Fibroblast of skin of left biceps (primary cell): ENCODE results near the gene MYPOP.
A peak's percentile ranks its signal among the peaks of the same experiment; 100 is the strongest.

Experiments
- DNase-seq, 2 experiments: peaks; one replicate each; pipeline ENCODE4 v3.0.0-alpha.2; 2013; ENCODE audit warnings: low read depth in 2 of 2

Gene MYPOP, protein sequence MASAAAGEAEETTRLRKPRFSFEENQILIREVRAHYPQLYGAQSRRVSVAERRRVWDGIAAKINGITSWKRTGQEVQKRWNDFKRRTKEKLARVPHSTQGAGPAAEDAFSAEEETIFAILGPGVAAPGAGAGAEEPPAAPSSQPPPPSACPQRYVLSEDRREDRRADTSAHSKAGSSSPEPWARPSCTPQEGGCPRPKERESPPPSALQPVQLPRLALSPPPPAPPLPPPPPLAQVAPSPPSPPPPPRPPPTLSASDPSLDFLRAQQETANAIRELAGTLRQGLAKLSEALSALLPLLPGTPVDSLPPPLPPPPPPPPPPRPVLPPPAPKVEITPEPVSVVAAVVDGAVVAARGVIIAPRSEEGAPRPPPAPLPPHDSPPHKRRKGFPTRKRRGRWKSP

DNA sequence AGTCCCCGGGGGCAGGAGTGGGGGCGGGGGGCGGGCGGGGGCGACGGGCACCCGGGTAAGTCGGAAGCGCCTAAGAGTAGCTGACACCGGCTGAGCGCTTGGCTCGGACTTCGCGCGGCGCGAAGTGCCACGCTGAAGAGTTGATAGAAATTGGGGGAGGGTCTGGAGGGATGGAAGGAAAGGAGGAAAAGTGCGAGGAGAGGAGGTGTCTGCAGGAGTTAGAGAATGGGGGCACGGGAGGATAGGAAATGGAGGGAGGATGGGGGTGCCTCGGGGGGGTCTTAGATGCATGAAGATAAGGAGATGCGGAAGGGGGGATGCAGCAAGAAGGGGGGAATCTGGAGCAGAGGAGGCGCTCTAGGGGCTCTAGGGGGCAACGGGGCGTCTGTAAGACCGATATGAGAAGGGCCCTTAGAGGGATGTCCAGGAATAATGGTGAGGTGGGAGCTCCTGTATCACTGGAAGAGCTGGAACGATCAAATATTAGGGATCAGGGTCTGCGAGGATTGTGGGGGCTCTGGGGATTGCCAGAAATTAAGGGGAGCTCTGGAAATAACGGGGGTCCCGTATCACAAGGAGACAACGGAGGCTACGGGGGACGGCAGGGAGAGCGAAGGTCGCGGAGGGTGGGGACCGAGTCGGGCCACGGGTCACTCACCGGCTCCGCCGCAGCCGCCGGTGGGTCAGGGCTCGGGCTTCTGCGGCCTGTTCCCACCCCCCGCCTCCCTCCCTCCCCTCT, at the start of gene MYPOP:
Gene MYPOP, minus strand, starts transcription at position 702 of the 739 bp plus-strand sequence. CDS start 840 bp downstream, outside the sequence.
- no peak for DNase-seq

DNA sequence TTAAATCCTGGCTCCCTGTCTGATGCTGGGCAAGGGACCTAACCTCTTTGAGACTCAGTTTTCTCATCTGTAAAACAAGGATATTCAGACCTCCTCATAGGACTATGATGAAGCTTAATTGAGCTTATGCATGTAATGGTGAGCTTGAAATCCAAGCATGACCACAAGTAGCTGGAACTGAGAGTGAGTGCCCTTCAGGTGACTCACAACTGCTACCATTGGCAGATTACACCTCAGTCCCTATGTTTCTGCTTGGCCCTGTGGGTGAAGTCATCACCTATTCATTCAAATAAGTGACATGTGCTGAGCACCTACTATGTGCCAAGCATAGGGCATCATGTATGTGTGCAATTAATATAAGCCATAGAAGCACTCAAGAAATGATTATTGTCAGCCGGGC, 45.5 kb upstream of the MYPOP start:
- DNase-seq = no peak

DNA sequence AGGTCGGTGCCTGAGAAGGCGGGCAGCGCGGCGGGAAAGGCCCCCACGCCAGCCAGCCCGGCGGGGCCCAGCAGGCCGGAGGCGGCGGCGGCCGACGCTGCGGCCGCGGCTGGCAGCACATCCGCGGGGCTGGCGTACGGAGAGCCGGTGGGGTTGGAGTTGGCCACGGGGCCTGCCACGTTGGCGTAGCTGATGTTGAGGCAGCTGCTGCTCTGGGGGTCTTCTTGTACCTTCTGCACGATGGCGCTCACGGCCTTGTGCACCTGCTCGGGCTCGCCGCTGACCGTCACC, 38.0 kb upstream of the MYPOP start:
- DNase-seq = no peak

DNA sequence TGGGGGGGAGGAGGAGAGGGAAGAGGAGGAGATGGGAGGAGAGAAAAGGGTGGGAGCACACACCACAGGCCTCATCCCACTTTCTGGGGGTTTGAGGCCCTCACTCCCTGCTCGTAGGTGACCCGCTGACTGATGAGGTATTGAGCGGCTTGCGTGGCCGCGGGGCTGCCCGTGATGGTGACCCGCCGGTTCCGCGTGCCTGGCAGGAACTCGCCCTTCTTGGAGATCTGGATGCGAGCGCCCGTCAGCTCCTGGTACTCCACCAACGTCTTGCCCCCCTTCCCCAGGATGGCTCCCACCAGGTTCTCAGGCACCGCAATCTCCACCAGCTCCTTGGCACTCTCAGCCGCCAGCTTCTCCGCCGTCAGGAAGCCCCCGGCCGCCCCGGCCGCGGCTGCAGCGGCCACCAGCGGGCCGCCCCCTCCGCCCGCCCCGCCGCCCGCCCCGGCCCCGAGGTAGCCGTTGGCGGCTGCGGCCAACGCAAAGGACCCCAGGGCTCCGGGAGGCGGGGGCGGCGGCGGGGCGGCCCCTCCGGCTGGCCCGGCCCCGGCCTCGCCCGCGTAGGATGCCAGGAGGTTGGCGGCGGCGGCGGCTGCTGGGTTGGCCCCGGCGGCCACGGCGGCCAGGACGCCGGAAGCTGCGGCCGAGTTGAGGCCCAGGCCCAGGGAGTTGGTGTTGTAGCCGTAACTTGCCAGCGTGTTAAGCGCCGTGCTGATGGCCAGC, 37.5 kb upstream of the MYPOP start:
- DNase-seq = no peak

DNA sequence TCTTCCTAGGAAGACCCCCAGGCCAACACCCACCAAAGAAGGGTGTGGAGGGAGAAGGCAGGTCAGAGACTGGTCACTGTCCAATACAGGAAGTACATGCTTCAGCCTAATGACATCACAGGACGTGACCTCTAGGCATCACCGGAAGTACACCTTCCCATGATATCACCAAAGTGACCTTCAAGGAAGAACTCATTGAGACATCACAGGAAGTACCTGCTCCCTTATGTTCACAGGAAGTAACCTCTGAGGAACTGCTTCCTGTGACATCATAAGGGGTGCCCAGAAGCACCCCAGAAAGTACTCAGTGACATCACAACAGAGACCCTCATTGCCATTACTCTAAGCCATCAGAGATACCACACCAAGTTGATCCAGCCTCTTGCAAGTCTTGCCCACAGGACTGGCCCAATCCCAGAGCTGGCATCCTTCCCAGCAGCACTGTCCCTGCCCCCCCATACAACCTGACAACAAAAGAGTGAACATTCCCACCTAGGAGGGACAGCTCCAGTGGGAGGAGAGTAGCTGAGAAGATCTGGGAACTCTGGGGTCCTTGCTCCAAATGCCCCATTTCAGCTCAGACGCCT, 36.4 kb upstream of the MYPOP start:
- DNase-seq = no peak

DNA sequence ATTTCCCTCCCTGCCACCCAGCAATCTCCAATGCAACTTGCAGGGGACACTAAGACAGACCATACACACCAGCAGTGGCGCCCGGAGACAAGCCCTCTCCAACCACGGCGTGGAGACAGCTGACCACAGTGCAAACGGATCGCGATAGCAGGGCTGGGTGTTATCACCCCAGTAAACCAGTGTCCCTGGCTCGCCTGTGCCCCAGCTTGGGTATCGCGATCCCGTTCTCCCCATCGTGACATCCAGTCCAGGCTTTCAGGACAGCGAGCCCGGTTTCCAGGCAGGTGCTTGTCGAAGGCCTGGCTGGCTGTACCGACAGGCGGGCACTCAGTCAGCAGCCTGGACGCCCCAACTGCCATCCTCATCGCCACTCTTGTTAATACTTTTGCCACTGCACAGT, 32.9 kb upstream of the MYPOP start:
- DNase-seq = no peak

DNA sequence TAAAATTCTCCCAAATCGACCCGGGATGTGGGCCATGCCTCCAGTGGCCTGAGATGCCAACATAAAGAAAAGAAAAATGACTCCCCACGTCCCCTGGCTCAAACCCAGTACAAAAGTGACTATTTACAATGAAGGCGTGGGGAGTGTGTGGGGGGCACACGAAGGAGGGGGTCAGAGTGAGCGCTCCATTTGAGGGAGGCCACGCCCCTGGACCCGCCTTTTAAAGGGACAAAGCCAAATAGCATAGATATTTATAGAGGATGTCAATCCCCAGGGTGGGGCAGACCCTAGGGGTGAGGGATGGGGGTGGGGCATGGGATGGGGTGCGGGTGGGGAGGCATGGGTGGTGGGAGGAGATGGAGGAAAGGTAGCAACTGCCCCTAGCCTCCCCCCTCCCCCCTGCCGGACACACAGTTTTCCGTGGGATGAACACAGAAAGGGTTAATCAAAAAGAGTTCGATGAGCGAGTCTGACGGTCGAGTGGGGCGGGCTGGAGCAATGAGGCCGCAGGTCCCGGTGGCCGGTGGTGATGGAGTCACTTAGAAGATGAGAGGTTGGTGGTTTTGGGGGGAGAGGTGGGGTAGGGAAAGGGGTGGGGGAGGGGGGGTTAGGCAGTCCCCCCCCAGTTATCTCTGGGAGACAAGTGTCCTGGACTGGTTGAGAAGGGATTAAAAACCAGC, 32.3 kb upstream of the MYPOP start:
- DNase-seq = no peak

DNA sequence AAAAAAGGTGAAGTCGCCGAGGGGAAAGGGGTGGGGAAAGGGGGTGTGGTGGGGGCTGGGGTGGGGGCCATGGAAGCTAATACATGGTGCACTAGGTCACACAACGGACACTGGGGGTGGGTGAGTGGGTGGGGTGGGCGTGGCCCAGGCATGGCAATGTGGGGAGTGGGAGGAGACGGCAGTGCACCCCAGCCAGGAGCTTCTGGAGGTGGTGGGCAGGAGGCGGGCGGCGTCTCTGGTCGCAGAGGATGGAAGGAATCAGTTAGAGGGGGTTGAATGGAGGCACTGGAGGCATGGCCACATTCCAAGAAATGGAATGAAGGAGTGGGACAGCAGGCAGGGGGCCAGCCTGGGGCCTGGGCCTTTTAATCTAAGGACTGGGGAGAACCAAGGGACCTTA, 31.3 kb upstream of the MYPOP start:
- no peak for DNase-seq

DNA sequence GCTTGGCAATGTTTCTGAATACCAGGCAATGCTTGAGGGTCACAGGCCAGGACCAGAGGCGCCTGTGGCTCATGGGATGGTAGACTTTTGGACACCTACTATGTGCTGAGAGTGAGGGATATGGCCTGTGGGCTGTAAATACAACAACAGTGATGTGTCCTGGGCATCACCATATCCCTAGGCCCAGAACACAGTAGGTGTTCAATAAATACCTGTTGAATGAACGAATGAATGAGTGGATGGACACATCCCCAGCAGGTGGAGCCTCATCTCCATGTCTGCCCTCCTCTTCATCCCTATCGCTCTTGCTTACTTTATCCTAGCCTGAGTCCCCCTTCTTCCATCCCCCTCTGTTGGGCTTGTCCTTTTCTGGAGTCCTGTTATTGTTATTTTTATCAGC, 28.6 kb upstream of the MYPOP start:
- no peak for DNase-seq

DNA sequence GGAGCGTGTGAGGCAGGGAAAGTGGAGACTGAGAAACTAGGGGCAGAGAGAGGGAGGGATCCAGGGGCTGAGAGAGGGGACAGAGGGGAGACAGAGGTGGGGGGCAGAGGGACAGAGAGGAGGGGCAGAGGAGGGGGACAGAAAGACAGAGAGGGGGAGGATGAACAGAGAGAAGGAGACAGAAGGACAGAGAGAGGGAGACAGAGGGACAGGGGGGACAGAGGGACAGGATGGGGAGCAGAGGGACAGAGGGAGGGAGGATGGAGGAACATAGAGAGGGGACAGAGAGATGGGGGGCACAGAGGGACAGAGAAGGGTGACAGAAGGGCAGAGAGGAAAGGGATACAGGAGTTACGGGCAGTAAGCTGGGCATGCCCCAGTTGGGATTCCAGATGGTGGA, 26.8 kb upstream of the MYPOP start:
- DNase-seq = no peak

DNA sequence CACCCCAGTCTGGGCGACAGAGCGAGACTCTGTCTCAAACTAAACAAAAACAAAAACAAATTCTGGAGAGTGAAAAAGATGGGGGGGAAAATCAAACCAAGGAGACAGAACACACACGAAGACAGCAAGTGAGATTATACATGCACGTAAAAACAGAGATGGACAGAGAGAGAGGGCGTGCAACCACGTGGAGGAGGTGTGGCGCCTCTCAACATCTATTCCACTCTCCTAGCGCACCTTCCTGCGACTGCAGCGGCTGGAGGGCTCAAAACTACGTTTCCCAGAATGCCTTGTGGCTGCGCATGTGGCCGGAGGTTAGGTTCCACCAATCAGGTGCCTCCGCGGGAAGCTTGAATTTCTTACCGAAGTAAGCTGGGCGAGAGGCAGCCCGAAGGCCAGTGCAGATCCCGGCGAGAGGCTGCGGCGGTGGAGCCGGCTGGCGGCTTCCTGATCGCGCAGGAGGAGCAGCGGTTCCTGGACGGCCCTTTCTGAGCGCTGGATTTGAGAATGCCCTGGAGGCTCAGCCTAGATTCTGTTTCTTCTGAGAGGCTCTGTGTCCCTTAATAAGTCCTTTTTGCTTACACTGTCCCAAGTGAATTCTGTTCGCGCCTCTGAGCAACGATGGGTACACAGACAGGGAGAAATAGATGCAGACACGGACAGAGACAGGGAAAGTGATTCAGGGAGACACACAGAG, 25.3 kb upstream of the MYPOP start:
- peak; percentile 37 to 44 for DNase-seq

DNA sequence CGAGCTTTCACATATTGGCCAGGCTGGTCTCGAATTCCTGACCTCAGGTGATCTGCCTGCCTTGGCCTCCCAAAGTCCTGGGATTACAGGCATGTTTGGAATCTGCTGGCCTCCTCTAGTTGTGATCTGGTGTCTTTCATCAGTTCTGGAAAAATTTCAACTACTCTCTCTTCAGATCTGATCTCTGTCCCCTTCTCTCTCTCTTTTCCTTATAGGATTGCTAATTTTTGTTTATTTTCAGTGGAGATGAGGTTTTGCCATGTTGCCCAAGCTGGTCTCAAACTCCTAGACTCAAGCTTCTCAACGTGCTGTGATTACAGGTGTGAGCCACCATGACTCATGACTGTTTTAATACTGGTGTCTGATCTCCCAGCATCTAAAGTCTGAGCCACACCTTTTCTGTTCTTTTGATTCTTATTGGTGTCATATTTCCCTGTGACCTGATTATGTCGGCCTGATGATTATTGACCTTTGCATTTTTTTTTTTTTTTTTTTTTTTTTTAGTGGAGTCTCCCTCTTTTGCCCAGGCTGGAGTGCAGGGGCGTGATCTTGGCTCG, 22.6 kb upstream of the MYPOP start:
- no peak for DNase-seq

DNA sequence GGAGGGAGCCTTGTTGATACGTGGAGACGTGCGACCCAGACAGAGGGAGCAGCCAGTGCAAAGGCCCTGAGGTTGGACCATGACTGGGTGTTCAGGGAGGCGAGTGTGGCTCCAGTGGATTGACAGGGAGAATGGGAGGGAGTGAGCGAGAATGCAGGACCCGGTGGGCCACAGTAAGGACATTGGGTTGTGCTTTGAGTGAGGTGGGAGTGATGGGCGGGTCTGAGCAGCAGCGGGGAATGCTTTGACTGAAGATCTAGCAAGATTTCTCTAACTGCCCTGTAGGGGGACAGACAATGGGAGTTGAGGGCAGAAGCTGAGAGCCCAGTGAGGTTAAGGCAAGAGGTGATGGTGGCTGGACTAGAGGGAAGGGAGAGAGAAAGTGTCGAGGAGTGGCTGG, 19.9 kb upstream of the MYPOP start:
- no peak for DNase-seq

DNA sequence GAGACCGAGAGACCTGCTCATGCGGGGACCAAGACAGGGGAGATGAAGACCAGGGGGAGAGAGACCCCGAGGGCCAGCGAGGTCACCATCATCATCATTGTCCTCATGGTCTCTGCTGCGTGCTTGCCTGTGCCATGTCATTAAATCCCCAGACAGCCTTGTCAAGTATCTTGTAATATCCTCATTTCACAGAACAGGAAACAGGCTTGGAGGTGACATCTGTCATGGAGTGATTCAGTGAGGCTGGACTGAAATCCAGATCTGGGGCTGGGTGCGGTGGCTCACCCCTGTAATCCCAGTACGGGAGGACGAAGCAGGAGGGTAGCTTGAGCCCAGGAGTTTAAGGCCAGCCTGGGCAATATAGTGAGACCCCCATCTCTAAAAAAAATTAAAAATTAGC, 18.0 kb upstream of the MYPOP start:
- DNase-seq = no peak

DNA sequence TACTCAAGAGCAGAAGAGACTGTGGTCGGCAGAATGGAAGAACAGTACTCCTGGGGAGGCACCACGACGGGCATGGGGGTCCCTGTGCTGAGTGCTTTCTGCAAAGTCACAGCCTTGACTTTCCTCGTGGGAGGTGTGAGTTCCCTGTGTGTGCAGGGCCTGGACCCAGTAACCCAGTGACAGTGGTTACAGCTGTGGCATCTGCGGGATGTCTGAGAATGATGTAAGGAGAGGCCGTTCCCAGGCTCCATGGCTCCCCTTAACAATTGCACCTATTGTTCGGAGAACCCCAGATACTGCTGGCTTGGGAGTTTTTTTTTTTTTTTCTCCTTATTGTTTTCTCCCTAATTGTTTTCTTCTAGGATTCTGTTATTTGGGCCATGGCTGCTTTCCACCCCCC, 17.3 kb upstream of the MYPOP start:
- DNase-seq = no peak

DNA sequence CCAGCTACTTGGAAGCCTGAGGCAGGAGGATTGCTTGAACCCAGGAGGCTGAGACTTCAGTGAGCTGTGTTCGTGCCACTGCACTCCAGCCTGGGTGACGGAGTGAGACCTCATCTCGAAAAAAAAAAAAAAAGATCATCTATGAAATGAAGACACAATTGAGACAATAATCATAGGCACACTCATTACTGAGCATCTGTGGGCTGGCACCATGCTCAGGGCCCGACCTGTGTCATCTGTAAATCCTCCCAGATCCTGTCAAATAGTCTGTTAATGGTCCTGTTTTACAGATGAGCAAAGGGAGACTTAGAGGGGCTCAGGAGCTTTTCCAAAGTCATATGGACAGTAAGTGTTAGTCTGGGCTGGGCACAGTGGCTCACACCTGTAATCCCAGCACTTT, 16.3 kb upstream of the MYPOP start:
- no peak for DNase-seq

DNA sequence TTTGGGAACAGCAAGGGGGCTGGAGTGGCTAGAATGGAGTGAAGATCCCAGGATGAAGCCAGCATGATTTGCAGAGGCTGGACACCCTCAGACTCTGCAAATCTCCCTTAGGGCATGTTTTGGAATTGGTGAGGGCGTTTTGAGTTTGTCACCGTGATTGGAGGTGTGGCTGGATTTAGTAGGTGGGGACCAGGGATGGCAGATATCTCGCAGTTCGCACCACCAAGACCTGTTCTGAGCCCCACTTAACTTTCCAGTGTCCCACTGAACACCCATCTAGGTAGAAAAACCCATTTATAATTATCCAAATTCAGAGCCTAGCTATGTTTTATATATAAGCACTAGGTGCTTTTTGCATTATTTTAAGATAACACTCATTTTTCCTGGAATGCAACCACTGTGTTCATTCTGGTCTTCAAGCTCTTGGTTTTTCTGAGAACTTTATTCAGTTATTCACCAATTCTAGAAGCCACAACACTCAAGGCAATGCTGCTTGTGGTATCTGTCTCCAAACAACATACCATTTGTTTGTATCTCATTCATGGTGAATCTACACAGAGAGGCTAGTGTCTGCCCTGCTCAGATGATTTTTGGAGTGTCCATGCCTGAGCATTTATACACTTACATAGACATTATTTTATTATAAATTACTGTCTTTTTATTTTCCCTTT, 15.1 kb upstream of the MYPOP start:
- no peak for DNase-seq

DNA sequence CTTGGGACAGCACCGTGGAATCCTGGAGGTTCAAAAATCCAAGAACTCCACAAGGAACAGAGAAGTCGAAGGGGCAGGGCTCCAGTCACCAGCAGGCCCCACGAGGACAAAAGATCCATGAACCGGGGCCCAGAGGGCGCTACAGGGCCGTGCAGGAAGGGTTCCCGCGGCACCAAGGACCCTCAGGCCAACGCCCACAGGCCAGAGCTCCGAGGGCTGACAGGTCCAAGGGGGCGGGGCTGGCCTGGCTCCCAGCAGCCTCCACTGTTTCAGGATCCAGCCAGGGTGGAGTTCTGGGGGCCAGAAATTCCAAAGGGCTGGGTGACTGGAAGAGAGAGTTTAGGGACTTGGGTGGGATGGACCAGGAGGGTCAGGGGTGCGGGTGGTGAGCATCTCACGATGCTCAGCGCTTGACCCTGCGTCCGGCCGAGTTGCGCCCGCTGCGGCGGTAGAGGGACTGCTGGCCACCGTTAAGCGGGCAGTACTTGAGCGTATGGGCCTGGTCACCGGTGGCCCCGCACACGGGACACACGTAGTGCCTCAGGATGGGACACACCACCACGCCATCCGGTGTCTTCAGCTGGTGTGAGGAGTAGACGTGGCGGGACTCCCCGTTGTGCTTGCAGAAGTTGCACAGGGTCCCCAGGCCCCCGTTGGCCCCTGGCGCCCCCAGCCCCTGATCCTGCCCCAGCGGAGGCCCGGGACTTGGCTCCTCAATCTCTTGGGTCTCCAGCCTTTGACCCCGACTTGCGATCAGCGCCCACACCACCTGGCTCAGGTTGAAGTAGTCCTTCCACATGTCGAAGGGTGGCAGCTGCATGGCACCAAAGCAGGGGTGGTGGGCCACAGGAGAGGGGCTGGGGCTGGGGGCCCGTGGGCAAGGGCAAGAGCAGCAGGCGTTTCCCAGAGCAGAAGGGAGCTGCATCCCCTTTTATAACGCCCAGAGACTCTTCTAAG, 11.7 kb upstream of the MYPOP start, which contains the start of gene NANOS2:
Gene NANOS2, minus strand, starts transcription at position 905 of the 957 bp plus-strand sequence. Its CDS starts 85 bp downstream, at position 820.
- DNase-seq = no peak

DNA sequence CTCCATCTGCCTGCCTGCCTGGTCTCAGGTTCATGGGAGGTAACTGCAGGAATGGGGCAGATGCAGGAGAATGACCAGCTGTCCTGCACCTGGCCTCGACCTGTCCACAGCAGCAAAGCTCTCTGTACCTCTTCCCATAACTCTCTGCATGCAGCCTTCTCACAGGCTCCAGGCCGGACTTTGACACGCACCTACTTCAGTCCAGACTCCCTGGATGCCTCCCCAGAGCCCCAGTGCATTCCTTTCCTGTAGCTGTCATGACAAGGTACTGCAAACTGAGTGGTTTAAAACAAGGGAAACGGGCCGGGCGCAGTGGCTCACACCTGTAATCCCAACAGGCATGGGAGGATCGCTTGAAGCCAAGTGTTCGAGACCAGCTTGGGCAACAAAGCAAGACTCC, 8.9 kb upstream of the MYPOP start:
- no peak for DNase-seq
